Activated CD8-positive, alpha-beta memory T cell treated with anti-CD3 and anti-CD28 coated beads for 4 hours (primary cell): ENCODE data around the gene MBP.

Source experiments
- DNase-seq, 2 donors: peaks; one replicate each; pipeline ENCODE4 v3.0.0-alpha.2; 2020; ENCODE audit warnings: low read depth in 2 of 2

MBP gene

DNA sequence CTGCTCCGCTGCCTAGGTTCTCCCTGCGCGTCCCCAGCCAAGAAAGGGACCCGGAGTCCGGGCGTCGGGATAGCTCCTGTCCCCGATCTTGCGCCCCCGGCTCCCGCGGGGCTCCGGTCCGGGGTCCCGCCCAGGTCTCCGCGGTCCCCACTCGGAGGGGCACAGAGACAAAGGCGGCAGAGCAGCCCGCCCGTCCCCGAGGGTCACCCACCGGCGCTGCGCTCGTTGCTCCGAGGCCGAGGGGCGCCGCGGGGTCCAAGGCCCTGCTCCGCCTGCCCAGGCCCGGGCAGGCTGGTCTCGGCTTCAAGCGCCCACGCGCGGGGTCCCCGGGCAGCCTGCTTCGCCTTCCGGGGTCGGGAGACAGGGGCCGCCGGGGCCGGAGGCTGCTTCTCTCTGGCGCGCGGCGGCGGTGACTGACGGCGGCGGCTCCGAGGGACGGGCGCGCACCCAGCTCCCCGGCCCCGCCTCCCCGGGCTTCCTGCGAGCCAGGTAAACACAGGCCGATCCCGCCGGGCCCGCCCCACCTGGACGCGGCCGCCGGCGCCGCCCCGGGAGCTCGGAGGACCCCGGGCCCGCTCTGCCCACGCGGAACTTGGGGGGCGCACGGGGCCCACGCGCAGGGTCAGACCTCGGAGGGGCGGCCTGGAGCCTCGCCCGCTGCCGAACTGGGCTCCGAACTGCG lies at the start of gene MBP:
Gene MBP, minus strand, starts transcription at position 415 of the 682 bp plus-strand sequence. CDS start 27,522 bp downstream, outside the sequence.
- DNase-seq = no peak

DNA sequence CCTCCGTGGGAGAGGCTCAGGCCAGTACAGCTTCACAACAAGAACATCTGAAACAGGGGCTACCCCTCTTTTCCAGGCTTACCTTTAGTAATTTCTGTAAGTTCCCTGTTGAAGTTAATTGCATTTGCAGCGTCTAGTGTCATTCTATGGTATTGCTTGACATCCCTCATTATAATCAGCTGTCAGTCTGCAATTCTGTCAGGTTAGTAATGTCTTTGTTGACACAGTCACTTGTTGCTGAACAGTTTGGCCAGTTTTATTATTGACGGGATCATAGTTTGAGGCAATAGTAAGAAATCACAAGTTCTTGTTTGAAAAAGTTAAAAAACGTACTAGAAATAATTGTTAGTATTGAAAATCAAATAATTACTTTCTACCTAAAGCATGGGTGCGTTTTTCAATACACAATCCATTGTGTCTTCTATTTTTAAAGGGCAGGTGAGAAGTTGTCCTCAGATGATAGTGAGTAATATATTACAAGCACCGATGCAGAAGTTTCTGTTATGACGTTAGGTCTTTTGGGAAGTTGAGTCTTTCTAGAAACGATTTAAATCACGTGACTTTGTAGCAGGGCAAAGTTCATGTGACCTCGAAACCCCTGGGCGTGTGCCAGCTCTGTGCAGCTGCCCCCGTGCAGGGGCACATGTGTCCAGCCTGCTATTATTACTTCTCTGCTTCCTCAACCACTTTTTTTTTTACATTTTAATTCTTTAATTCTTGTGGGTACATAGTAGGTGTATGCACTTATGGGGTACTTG lies 49.5 kb upstream of the MBP start:
- DNase-seq = no peak

DNA sequence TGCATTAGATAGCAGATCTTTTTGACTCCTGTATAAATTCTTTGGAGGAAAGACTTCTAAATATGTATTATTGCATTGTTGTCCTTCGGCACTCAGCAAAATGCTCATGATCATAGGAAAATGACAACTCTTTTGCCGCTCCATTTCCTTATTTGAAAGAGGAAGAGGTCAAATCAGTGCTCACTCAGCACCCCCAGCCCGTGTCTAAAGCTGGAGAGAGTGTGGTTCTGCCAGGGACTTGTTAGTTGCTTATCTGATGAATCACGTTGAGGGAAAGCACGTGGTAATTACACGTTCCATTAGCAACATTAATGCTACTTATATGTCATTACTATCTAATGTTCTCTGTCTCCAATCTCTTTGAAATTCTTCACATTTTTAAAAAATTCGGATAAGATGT lies 46.0 kb upstream of the MBP start:
- DNase-seq = no peak

DNA sequence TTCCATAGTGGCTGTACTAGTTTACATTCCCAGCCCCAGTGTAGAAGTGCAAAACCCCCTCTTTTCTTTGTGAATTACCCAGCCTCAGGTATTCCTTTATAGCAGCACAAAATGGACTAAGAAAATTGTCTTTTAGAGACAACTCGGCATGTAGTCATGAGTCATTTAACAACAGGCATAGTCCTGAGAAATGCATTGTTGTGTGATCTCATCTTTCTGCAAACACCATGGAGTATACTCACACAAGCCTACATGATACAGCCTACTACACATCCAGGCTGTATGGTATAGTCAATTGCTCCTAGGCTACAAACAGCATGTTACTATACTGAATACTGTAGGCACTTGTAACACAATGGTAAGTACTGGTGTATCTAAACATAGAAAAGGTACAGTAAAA lies 44.4 kb upstream of the MBP start:
- DNase-seq = no peak

DNA sequence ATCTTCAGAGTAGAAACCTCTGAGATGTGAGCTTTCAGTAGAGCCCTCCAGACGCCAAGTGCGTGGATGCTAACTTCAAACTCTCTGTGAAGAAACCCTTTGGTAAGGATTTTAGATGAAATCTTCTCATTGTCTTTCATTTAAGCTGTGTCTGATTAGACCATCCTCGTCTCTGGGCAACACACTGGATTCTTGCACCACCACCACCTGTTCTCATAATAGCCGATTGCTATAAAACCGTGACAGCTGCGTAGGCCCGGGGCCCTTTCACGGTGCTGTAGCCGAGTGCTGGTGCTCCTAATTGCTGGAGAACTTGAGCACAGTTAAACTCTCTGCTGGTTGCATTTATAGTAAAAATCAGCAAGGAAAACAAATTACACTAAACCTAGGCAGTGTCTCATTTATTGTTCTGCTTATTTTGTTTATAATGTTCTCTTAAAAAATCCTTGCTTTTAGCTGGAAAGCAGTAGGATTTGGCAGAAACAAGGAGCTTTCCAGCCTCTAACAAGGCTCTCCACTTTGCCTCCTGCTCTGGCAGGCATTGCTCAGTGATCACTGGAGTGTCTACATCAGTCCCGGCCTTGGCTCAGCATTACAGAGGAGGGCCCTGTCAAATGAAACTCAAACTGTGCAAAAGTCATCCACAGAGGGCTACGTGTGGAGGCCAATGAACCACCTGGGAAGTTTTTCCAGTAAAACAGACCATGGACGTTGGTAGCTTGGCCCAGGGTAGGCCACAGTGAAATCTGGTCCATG lies 40.9 kb upstream of the MBP start:
- no peak for DNase-seq

DNA sequence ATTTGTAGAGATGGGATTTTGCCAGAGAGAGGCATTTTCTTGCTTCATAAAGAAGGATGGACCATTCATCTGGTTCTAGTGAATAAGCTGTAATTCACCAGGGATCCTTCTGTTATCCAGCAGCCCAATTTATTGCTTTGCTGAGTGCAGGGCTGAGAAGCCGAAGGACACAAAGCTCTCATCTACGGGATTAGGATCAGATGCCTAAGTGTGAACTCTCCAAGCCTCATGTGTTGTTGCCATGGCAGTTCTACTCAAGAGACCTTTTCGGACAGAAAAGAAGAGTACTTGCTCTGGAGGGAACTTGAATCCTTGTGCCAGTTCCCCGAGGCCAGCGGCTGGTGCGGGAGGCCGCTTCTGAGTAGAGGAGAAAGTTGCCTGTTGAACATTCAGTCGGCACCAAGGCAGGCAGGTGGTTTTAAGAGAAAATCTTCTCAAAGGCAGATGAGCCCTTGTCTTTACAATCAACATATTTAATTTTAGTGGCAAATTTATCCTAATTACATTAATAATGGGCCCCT lies 38.4 kb upstream of the MBP start:
- no peak for DNase-seq

DNA sequence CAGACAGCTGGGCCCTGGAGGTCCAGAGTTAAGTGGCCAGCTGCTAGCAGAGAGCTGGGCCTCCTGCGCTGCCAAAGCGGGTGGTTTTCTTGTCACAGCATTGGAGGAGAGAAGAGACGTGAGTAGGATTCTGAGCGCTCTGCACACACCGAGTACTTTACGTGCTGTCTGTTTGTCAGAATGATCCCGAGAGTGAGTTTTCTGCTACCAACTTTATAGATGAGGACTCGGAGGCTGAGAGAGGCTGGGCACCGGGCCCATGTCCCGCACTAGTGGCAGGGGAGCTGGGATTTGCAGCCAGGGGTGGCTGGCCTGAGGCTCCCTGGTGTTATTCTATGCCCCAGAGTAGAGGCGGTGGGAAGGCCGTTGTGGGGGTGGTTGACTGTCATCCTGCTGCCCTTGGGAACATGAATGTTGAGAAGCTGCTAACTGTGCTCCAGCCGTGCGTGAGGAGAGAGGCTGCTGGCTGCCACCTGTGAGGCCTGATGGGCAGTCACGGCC lies 36.3 kb upstream of the MBP start:
- no peak for DNase-seq

DNA sequence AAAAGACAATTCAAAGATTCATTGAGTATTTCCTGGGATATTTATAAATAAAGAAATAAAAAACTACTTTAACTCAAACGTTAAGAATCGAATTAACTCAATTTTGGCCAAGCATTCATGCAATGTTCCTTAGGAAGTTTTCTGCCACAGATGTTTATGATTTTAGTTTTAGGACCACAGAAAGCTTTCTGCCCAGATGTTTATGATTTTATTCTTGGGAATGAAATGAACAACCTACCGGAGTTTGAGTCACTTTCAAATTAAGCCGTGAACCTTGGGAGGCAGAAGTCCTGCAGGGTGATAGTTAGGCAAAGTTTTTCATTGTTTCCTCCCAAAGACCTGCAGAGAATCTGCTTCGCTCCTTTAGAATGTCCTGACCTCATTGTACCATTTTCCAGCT lies 34.7 kb upstream of the MBP start:
- no peak for DNase-seq

DNA sequence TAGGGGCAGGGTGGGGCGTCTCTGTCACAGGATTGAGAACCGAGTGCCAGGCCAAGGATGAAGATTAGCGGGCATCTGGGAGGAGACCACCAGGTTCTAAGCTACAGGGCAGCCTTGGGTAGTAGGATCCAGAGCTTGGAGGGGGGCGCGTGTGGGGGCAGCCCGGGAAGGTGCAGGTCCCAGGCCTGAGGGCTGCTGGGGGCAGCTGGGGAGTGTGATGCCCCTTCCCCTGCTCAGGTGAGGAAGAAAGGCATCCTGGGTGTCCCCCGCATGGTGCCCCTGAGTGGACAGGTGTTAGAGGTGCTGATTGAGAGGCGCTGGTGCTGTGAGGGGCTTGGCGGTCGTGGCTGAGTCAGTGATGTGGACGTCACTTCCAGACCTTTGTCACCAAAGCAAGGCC lies 33.9 kb upstream of the MBP start:
- no peak for DNase-seq

DNA sequence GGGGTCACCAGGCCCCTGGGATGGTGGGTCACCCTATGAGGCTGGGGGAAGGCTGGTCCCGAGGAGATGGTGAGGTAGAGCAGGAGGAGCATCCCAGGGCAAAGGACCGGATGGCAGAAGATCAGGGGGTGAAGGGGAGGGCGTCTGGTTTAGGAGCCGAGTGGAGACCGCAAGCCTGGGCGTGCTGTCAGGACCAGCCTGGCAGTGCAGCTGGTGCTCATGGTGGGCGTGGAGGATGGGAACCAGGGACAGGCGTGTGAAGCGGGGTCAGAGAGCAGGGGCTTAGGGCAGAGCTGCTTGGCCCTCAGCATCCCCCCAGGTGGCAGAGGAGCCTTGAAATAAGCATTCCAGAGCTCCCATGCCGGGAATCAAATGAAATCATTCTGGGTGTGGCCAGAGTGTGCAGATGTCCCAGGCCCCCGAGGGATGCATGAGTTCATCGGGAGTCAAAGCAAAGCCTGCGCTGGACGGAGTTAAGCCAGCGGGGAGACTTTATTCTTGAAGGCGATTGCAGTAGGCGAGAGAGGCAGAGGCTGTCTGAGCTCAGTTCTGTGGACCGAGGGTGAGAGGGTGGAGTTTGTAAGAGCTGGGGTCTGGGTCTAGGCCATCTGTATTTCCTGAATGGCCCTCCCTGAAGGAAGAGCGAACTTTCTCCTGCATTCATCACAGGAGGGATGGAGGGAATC lies 33.1 kb upstream of the MBP start:
- no peak for DNase-seq

DNA sequence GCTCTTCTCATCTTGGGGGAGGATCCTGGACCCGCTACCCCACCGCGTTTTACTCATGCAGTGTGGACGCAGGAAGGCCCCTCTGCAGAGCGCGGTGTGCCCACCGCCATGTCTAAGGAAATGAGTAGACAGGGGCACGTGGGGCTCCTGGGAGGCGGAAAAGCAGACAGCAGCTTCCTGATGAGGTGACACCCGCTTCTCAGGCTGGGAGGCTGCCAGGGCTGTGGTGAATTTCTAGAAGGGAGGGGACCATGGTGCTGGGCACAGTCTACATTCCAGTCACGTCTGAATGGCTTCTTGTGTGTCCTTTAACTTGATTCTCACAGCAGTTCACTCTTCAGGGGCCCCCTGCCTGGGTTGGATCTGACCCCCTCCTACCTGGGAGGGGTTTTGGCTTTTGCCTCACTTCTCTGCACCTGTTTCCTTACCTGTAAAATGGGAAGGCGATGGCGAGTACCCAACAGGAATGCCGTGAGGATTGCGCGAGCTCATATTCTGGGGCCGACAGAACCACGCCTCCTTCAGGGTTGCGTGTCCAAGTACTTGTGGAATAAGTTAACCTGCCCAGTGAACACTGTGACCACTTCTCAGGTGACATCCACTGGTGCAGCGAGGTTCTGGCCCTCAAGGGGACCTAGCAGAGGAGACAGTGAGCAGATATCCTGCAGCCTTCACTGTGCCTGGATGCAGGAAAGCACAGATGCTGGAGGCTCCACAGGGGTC lies 32.3 kb upstream of the MBP start:
- DNase-seq = no peak

DNA sequence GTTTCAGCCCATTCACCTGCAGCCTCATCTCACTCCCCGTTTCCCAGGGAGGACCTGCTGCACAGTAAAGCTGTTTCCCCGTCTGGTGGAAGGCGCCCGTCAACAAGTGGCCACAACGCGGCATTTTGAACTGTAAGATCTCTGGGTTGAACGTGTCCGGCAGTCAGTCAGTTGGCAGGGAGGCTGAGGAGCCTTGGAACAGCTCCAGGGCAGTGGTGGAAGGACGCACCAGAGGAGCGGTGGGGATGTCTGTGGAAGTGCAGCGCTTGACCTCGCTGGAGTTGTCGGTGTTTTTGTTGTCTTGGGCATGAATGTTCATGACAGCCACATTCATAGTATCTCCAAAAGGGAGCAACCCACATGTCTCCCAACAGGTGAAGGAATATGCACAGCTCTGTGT lies 31.4 kb upstream of the MBP start:
- no peak for DNase-seq

DNA sequence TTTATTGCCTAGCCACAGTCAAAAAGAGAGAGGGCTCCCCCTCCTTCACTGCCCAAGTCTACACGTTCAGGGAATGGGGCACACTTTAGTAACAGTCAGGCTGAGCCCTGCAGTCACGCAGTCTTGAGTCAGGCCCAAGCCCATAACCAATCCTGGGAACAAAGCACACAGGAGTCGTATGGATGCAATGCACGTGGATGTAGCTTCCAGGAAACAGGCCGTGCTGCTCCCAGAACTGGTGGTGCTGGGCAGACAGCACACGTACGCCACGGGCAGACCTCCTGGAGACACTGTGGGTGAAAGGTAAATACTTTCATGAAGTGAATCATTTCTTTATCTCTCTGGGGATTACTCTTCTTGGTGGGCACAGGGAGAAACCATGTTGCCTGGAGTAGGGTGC lies 30.0 kb upstream of the MBP start:
- DNase-seq = no peak

DNA sequence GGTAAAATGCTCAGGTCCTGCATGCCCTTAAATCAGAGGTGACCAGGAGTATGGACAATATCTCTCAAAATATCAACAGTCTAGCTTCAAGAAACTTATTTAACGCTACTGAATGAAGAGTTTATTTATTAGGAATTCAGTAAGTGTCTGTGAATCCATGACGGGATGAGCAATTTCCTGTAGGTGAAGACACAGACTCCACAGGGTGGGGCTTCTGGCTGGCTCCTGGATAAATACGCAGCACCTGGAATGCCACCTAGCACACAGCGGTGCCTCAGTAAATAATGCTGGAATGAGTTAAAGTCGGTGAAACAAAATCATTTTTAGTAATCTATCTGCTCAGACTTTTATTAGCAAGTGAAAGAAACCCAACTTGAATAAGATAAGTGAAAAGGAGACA lies 29.4 kb upstream of the MBP start:
- no peak for DNase-seq

DNA sequence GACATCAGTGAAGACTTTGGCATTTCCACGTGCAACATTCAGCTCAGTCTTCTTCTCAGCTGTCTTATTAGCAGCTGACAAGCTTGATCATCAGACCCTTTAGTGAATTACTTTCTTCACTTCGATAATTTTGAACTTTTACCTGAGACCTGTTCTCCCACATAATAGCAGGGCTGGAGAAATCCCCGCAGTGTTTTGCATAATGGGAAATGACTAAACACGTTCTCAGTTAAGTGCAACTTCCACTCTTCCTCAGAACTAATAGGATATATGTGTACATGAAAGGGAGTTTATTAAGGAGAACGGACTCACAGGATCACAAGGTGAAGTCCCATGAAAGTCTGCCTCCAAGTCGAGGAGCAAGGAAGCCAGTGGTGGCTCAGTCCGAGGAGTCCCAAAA lies 28.8 kb upstream of the MBP start:
- DNase-seq = no peak

DNA sequence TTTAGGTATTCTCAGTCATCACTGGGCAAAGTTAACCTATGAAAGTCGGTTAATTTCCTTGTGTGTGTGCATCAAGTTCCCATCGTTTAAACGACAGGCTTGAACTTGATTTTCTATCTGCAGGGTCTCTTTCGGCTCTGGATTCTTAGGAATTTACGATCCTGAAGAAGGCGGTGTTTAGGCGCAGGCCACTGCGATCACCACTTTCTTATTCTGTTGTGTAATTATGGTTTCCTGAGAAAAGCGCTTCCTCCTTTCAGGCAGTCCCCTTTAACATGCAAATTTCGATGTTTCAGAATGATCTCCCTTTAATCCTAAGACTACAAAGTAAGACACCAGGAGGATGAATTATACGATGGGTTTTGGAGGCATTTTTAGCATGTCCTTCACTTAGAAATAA lies 27.9 kb upstream of the MBP start:
- DNase-seq = no peak

DNA sequence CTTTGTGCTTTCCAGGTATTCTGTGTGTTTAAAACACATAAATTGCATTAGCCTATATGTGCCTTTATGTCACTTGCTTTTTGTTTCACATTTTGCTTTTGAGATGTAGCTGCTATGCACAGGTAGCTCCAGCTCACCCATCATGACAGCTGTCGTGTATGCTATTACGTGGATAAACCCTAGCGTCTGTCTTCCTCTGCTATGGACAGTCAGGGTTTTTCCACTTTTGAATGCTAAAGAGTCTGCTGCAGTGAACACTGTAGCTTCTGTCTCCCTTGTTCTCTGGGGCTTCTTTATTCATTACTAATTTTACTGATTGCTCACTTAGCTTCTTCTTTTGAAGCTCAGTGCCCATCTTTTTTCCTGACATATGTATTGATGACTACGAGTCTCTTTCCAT lies 24.7 kb upstream of the MBP start:
- DNase-seq = no peak

DNA sequence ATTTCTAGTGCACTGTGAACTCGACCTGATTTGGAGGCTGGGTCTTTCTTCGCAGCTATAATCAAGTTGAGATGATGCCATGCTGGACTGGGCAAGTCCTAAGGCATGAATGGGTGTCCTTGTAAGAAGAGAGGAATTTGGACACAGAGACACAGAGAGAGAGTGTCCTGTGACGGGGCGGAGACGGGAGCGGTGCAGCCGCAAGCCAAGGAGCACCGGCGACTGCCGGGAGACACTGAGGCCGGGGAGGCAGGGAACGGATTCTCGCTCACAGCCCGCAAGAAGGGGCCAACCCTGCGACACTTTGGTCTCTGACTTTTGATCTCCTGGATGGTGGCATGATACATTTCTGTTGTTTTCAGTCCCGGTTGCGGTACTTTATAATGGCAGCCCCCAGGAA lies 22.4 kb upstream of the MBP start:
- DNase-seq = no peak

DNA sequence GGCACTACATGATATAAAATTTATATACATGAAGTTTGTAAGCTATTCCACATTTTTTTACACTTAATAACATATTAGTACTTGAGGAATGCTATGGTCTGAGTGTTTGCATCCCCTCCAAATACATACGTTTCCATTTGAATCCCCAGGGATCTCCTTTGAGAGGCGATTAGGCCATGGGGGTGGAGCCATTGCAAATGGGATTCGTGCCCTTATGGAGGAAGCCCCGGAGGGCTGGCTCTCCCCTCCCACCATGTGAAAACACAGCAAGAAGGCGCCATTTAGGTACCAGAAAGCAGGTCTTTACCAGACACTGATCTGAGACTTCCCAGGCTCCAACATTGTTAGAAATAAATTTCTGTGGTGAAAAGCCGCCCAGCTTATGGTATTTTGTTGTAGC lies 20.8 kb upstream of the MBP start:
- DNase-seq = no peak

DNA sequence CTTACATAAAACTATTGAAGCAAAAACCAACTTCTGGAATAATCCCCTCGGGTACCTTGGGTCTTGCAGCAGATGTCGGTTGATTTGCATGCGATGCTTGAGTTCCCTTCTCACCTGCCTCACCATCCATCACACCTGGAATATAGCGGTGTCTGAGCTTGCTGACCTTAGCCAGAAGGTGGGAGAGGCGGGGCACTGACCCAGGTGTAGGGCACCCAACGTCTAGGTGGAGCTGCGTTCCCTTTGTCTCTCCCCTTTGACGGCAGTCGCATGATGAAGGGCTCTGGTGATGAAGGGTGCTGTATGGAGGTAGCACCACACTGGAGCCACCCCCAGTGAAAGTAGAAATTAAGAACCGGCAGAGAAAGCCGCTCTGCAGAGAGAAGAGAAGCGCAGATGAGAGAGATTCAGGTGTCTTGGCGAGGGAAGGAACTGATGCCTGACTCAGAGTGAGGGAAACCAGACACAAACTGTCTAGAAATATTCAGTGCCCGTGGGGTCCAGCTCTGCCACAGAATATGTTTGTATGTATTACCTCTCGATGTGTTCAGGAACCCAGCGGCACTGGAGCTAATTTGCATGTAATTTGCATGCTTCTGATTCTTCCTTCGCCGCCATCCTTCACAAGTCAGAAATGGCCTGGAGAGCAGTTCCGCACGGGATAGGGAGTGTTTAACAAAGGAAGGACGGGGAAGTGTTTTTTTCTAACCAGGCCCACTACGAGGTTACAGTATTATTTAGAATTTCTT lies 19.4 kb upstream of the MBP start:
- DNase-seq = no peak
